DND-41 (cell line): ENCODE data around the gene TRIM41.

Experiments used
- ATAC-seq: fragments of 200-7000 bp; cut with Tn5 transposase; 3 replicates; pipeline ENCODE4 v1.9.1; 2021; ENCODE audit warnings: low read depth; ENCODE audit not compliant: insufficient read depth
- DNase-seq: peaks from one replicate; pipeline ENCODE4 v3.0.0-alpha.2; 2020
- H2AFZ ChIP-seq: 2 replicates; pipeline ENCODE4 v1.6.0; 2012; ENCODE audit warnings: low read depth, low read length
- H3K27ac ChIP-seq: 2 replicates; pipeline ENCODE4 v1.5.1; 2012; ENCODE audit warnings: low read length, inconsistent platforms
- H3K27me3 ChIP-seq: fragments of 200-600 bp; sonication (generic); 2 replicates; pipeline ENCODE4 v1.6.0; 2012; ENCODE audit warnings: low read length, mild to moderate bottlenecking, inconsistent platforms; ENCODE audit not compliant: insufficient read depth, poor library complexity
- H3K36me3 ChIP-seq: 2 replicates; pipeline ENCODE4 v1.5.1; 2012; ENCODE audit warnings: low read length, inconsistent platforms; ENCODE audit not compliant: insufficient read depth
- H3K4me1 ChIP-seq: 2 replicates; pipeline ENCODE4 v1.5.1; 2012; ENCODE audit warnings: mild to moderate bottlenecking, low read length; ENCODE audit not compliant: insufficient read depth
- H3K4me2 ChIP-seq: 2 replicates; pipeline ENCODE4 v1.6.0; 2012; ENCODE audit warnings: mild to moderate bottlenecking, moderate library complexity, low read length, inconsistent platforms; ENCODE audit not compliant: insufficient read depth
- H3K4me3 ChIP-seq, 2 experiments: fragments of 200-600 bp in 1 of 2; shearing (Covaris generic) in 1 of 2; 2 replicates each; pipeline ENCODE4 v1.5.1; 2012 to 2016; ENCODE audit warnings: inconsistent platforms in 2 of 2, low read length in 2 of 2, mild to moderate bottlenecking in 2 of 2, low read depth in 1 of 2, moderate library complexity in 1 of 2
- H3K79me2 ChIP-seq: 2 replicates; pipeline ENCODE4 v1.6.0; 2012; ENCODE audit warnings: low read length, inconsistent platforms; ENCODE audit not compliant: insufficient read depth
- H3K9ac ChIP-seq: 2 replicates; pipeline ENCODE4 v1.6.0; 2012; ENCODE audit warnings: low read depth, mild to moderate bottlenecking, inconsistent platforms, low read length, moderate library complexity
- H3K9me3 ChIP-seq: 2 replicates; pipeline ENCODE4 v1.5.1; 2012; ENCODE audit warnings: low read length, moderate library complexity, mild to moderate bottlenecking, inconsistent platforms; ENCODE audit not compliant: insufficient read depth, severe bottlenecking
- H4K20me1 ChIP-seq: 2 replicates; pipeline ENCODE4 v1.6.0; 2012; ENCODE audit warnings: low read length; ENCODE audit not compliant: insufficient read depth
- CTCF ChIP-seq: IDR thresholded peaks from 2 replicates; pipeline ENCODE4 v1.5.1; 2012; ENCODE audit warnings: borderline replicate concordance, low read length, moderate library complexity, mild to moderate bottlenecking; ENCODE audit not compliant: poor library complexity, severe bottlenecking; ENCODE audit errors: extremely low read depth
- EZH2 ChIP-seq: IDR thresholded peaks from 3 replicates; pipeline ENCODE4 v1.6.1; 2012; ENCODE audit warnings: borderline replicate concordance, low read depth, mild to moderate bottlenecking, moderate library complexity, low read length, inconsistent platforms; ENCODE audit not compliant: severe bottlenecking

TRIM41 gene

DNA sequence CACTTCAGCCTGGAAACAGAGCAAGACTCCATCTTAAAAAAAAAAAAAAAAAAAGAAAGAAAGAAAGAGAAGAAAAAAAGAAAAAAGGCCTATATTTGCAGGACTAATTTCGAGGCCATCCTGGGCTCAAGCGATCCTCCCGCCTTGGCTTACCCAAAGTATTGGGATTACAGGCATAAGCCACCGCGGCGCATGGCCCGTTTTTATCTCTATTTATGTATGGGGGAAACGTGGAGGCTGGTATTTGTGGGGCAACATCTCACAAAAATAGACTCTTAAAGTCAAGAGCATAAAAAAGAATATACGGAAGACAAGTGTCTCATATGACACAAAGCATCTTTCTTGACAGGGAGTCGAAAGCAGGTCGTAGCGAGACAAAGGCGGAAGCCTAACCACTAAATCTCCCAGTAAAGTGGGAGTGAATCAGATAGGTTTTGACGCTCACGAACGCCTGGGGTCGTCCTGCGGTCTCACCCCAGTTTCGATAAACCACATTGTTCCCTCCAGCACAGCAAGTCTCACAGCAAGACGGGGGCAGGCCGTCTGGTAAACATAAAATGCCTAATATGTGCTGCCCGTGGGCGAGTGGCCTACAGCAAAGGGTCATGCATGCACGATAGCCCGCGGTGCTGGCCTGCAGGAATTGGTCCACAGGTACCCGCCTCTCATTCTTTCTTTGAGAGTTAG, 1.8 kb upstream of the TRIM41 start:
- H3K27me3 ChIP-seq, result no peaks in the 10 kb centered on the region
- H3K9ac ChIP-seq, result peak overlapping the region; percentile 79
- H3K4me2 ChIP-seq, result peak overlapping the region; percentile 98
- no peaks in the 10 kb centered on the region for H4K20me1 ChIP-seq
- no peaks in the 10 kb centered on the region; the same call in 1 of the 2 replicates for H3K36me3 ChIP-seq
- peaks cover 65% of the 10 kb centered on the region for H3K4me1 ChIP-seq
- peaks cover 25% of the 10 kb centered on the region for H3K79me2 ChIP-seq
- H3K4me3 ChIP-seq, result peak overlapping the region in 1 of 2 experiments; percentile 85; a peak in 2 of 4 replicates
- ATAC-seq (no peak), DNase-seq (no peak)
- peak overlapping the region; percentile 51; the same call in 1 of the 2 replicates for H2AFZ ChIP-seq
- no peaks in the 10 kb centered on the region for H3K9me3 ChIP-seq
- TF ChIP-seq EZH2 (no peak), CTCF (no peak)
- peak overlapping the region; percentile 88 for H3K27ac ChIP-seq

GRCh38 chr5:181221792-181222629, 1.1 kb upstream of the TRIM41 start:
- TF ChIP-seq EZH2, result no peak
- no peak for TF ChIP-seq CTCF

DNA sequence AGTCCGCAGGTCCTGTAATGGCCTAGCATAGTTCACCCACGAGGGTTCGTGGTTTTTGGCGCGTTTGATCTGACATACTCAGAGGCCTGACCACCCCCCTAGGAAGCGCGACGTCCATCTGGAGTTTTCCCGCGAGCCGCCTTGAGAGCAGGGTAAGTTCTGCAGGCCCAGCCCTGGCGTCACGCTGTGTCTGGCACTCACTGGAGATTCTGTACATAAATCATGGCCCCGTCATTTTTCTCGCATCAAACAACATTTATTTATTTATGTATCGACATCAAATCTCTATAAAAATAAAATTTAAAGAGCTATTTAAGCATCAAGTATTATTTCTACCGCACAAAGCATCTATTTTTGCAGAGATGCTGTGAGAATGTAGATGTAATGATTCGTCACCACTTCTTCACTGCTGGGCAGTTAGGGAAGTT, 437 bp upstream of the TRIM41 start:
- Histone ChIP-seq H3K27ac (peak overlapping the region; percentile 88), H3K4me1 (peaks cover 52% of the 10 kb centered on the region), H3K4me2 (peak overlapping the region; percentile 98), H3K79me2 (peaks cover 34% of the 10 kb centered on the region), H4K20me1 (no peaks in the 10 kb centered on the region), H3K36me3 (peaks cover 10% of the 10 kb centered on the region), H2AFZ (peak overlapping the region; percentile 75), H3K27me3 (no peaks in the 10 kb centered on the region), H3K9ac (peak overlapping the region; percentile 79), H3K9me3 (no peaks in the 10 kb centered on the region), H3K4me3 (peak overlapping the region; percentile 50 to 85; a peak in 3 of 4 replicates)
- ATAC-seq (peak; percentile 13), DNase-seq (no peak)
- no peak for TF ChIP-seq CTCF
- no peak for TF ChIP-seq EZH2

More at GRCh38 chr5:181221792-181222629, 1.1 kb upstream of the TRIM41 start:
- Histone ChIP-seq H3K4me1 (peaks cover 58% of the 10 kb centered on the region), H3K27me3 (no peaks in the 10 kb centered on the region), H2AFZ (peak overlapping the region; percentile 75), H3K4me2 (peak overlapping the region; percentile 98), H3K79me2 (peaks cover 30% of the 10 kb centered on the region), H3K27ac (peak overlapping the region; percentile 88), H3K9ac (peak overlapping the region; percentile 79), H3K36me3 (peaks cover 6% of the 10 kb centered on the region), H4K20me1 (no peaks in the 10 kb centered on the region), H3K9me3 (no peaks in the 10 kb centered on the region), H3K4me3 (peak overlapping the region; percentile 50 to 85; a peak in 3 of 4 replicates)
- ATAC-seq, result peak; percentile 46
- peak; percentile 94 for DNase-seq
